H1 (cell line): Measurements from ENCODE around the gene RAB4B. TPM values are rescaled to one million over a fixed set of nuclear protein-coding genes. Genes with fewer than 3 reads are reported as not detected.

ENCODE experiments used
- CBX8 ChIP-seq: fragments of 300-800, 300-1000 bp; sonication (generic); IDR thresholded peaks from 2 replicates; pipeline ENCODE4 v1.7.1; 2016; ENCODE audit warnings: low read depth, low read length, borderline replicate concordance
- CTCF ChIP-seq, 3 experiments: IDR thresholded peaks; 1 replicate in 2 of 3; 2 replicates in 1 of 3; pipeline versions ENCODE4 v1.5.1 to v1.6.1; 2011; ENCODE audit warnings: low read length in 3 of 3, mild to moderate bottlenecking in 3 of 3, inconsistent platforms in 2 of 3, low read depth in 1 of 3, moderate library complexity in 1 of 3; ENCODE audit not compliant: insufficient read depth in 1 of 3; ENCODE audit errors: control extremely low read depth in 1 of 3
- E2F6 ChIP-seq: IDR thresholded peaks from 2 replicates; pipeline ENCODE4 v1.6.1; 2012; ENCODE audit warnings: inconsistent platforms
- SP4 ChIP-seq: IDR thresholded peaks from 2 replicates; pipeline ENCODE4 v1.6.1; 2012; ENCODE audit warnings: low read length, inconsistent platforms
- polyA plus RNA-seq, 7 experiments: library from polyadenylated mRNA; depleted of rRNA in 3 of 7; stranded (reverse) in 5 of 7; unstranded in 2 of 7; fragments of >200 nt in 5 of 7; fragments of 200-250 nt in 2 of 7; gene quantifications; 1 replicate in 5 of 7; 2 replicates in 1 of 7; 4 replicates in 1 of 7; pipeline versions ENCODE4 v1.2.1 to v1.2.3, GENCODE V29; 2011 to 2013; ENCODE audit warnings: missing spikeins in 2 of 7, mixed read lengths in 2 of 7
- total RNA-seq: library from RNA; stranded (reverse); fragmentation: NEBNext Ultra II Directional; extraction: Animal tissue kit (Norgen Biotek cat#: 25700); gene quantifications from 2 replicates; pipeline ENCODE4 v1.2.1, GENCODE V29; 2021

The RAB4B gene
- total and polyA plus RNA-seq, 2 of the 8 experiments (the other 6 are each of a cell fraction or from before 2014, with no cell fraction given), result 15.9 to 28.6 TPM

GRCh38 chr19:40797963-40798682 lies 20.1 kb downstream of the RAB4B start (continued):
- TF ChIP-seq CTCF (IDR thresholded peaks at IDR 0.05; ENCODE audit: control extremely low read depth in 1 of 3, insufficient read depth in 1 of 3, low read depth in 1 of 3, low read length in 3 of 3) (peak; percentile 51 to 84 (median 59); a peak in 3 of 4 replicates), CBX8 (no peak), E2F6 (peak; percentile 67), SP4 (0 out of 2 replicates have a peak, but pooled peaks have one; percentile 66)
